ENCODE measurements around the gene TOMM34. TPM values are rescaled to one million over a fixed set of nuclear protein-coding genes. Genes with fewer than 3 reads are reported as not detected.

Gene TOMM34
- total RNA-seq, 1 experiment from 2014 or later, result 30.6 TPM

- peaks cover 6% of the 10 kb centered on the region; the same call in 1 of the 2 replicates for H3K4me1 ChIP-seq (ENCODE audit: control insufficient read depth, insufficient read depth, low read length)
- in situ Hi-C loops (cut with HindIII; ENCODE audit: low pct_unique_long_range_greater_than_20kb, low sequenced_read_pairs), result no loop called here
- H3K27me3 ChIP-seq (ENCODE audit: control insufficient read depth, insufficient read depth, low read length), result no peaks in the 10 kb centered on the region
- peak within 1 kb of the TSS; percentile 91 to 93 for H3K4me3 ChIP-seq (ENCODE audit: low read depth in 2 of 2, low read length in 2 of 2)
- CTCF ChIA-PET, result interaction anchor here (0.6 kb wide), 2 partner anchors 9 to 158 kb away, joined by 5 to 7 read pairs; no protein-coding TSS in a partner anchor
- POLR2A ChIA-PET, result interaction anchor here (0.6 to 0.7 kb wide), 2 partner anchors 48 to 386 kb away, joined by 4 to 6 read pairs; no protein-coding TSS in a partner anchor
- DNase-seq (ENCODE audit: low read depth, low spot score) (no peak), ATAC-seq (peak; percentile 96)
- intact Hi-C loops (cut with micrococcal nuclease; ENCODE audit: unreplicated experiment), result no loop called here
- TF ChIP-seq TCF7L2 (IDR thresholded peaks at IDR 0.05; ENCODE audit: low read depth, low read length) (no peak), POLR2AphosphoS5 (IDR thresholded peaks at IDR 0.05; ENCODE audit: low read depth, low read length) (peak; percentile 76), SIN3A (IDR thresholded peaks at IDR 0.05; ENCODE audit: borderline replicate concordance, insufficient read depth, low read depth, low read length) (peak; percentile 91; the same call in 1 of the 2 replicates)
- H3K27ac ChIP-seq (ENCODE audit: low read length), result peak within 1 kb of the TSS; percentile 89
- peaks cover 21% of the 10 kb centered on the region for H3K36me3 ChIP-seq (ENCODE audit: control insufficient read depth, insufficient read depth, low read length)
- no peaks in the 10 kb centered on the region for H3K9me3 ChIP-seq (ENCODE audit: control insufficient read depth, insufficient read depth, low read depth, low read length)
- BruUV-seq (replicated peaks), result no TSS peak
These were observed 50.1 kb downstream of the TOMM34 start, which contains the start of gene PABPC1L for GRCh38 chr20:44909872-44910689. Gene PABPC1L (plus strand): TSS chr20:44910060. CDS start chr20:44910144, 84 bp downstream.

- POLR2A ChIA-PET, result interaction anchor here (0.6 to 0.7 kb wide), 2 partner anchors 49 to 387 kb away, joined by 4 to 6 read pairs; no protein-coding TSS in a partner anchor
These were observed 51.0 kb downstream of the TOMM34 start for GRCh38 chr20:44908987-44909871.

More at GRCh38 chr20:44908987-44909871, 51.0 kb downstream of the TOMM34 start:
- intact Hi-C loops (cut with micrococcal nuclease; ENCODE audit: unreplicated experiment) (no loop called here), in situ Hi-C loops (cut with HindIII; ENCODE audit: low pct_unique_long_range_greater_than_20kb, low sequenced_read_pairs) (no loop called here)
- TF ChIP-seq SIN3A (IDR thresholded peaks at IDR 0.05; ENCODE audit: borderline replicate concordance, insufficient read depth, low read depth, low read length) (no peak), POLR2AphosphoS5 (IDR thresholded peaks at IDR 0.05; ENCODE audit: low read depth, low read length) (no peak; the same call in 1 of the 2 replicates), CTCF (IDR thresholded peaks at IDR 0.05) (no peak), TCF7L2 (IDR thresholded peaks at IDR 0.05; ENCODE audit: low read depth, low read length) (no peak), REST (IDR thresholded peaks at IDR 0.05; ENCODE audit: insufficient read depth in 1 of 2, low read depth in 2 of 2, low read length in 1 of 2) (no peak)
- peaks cover 6% of the 10 kb centered on the region; the same call in 1 of the 2 replicates for H3K4me1 ChIP-seq (ENCODE audit: control insufficient read depth, insufficient read depth, low read length)
- H3K36me3 ChIP-seq (ENCODE audit: control insufficient read depth, insufficient read depth, low read length), result peaks cover 26% of the 10 kb centered on the region
- H3K9me3 ChIP-seq (ENCODE audit: control insufficient read depth, insufficient read depth, low read depth, low read length), result no peaks in the 10 kb centered on the region
- peak overlapping the region; percentile 62 for H3K27ac ChIP-seq (ENCODE audit: low read length)
- no peaks in the 10 kb centered on the region for H3K27me3 ChIP-seq (ENCODE audit: control insufficient read depth, insufficient read depth, low read length)
- ATAC-seq (peak; percentile 29), DNase-seq (ENCODE audit: low read depth, low spot score) (no peak)
- CTCF ChIA-PET, result interaction anchor here (0.6 kb wide), 3 partner anchors 10 to 157 kb away, joined by 3 to 7 read pairs (median 5); no protein-coding TSS in a partner anchor
- peak overlapping the region; percentile 91 to 93 for H3K4me3 ChIP-seq (ENCODE audit: low read depth in 2 of 2, low read length in 2 of 2)
- no TSS peak for BruUV-seq (replicated peaks)

Measured in Panc1 (cell line).